C4-2B (cell line): ENCODE results near the gene RNASEH2A.
"Not testable (repeated sequence)": the region's sequence is repeated elsewhere in the genome, so short reads cannot be mapped to it uniquely, and the experiment has no call there.

Source experiments
- H3K27ac ChIP-seq: fragments of 450-650 bp; 2 replicates; pipeline ENCODE4 v1.5.1; 2017
- ZFX ChIP-seq: fragments of 450-650 bp; IDR thresholded peaks from 2 replicates; pipeline ENCODE4 v1.6.1; 2017
- TF ChIP-seq, protein P1 (sequence below): fragments of 450-650 bp; conservative IDR thresholded peaks from 2 replicates; pipeline ENCODE4 v1.5.1; 2017; ENCODE audit warnings: mild to moderate bottlenecking

The RNASEH2A gene

DNA sequence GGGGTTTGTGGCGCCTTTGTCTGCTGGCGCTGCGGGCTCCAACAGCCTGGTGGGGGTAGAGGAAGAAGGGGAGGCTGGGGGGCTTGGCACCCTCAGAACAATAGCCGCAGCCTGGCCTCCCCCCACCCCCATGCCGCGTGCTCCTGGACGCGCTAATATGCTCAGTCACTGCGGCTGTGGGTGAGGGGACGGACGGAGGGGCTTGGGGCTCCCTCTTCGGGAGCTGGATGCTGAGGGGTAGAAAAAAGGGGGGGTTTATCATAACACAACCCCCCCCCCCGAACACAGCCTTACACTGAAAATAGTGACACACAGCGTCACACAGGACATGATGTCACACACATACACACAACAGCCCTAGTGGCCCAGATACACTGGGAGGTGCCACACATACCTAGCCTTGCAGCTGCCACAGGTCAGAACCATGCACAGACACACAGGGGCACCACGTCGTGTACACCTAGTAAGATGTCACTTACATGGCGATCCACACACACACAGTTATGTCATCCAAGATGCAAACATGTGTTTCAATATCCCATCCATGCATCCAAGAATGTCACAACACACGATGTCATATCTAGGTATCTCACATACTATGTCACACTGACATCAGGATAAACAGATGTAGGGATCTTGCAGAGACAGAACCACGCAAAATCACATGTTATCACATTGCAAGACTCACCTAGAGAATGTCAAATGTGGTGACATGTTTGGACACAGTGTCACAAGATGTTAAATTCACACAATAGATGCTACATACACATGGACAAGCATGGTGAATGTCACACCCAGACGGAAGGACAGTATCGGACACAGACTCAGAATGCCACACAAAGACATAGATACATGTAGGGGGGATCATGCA lies 32.7 kb downstream of the RNASEH2A start:
- H3K27ac ChIP-seq: peak overlapping the region; percentile 10
- no peak for TF ChIP-seq ZFX
- TF ChIP-seq, protein P1, sequence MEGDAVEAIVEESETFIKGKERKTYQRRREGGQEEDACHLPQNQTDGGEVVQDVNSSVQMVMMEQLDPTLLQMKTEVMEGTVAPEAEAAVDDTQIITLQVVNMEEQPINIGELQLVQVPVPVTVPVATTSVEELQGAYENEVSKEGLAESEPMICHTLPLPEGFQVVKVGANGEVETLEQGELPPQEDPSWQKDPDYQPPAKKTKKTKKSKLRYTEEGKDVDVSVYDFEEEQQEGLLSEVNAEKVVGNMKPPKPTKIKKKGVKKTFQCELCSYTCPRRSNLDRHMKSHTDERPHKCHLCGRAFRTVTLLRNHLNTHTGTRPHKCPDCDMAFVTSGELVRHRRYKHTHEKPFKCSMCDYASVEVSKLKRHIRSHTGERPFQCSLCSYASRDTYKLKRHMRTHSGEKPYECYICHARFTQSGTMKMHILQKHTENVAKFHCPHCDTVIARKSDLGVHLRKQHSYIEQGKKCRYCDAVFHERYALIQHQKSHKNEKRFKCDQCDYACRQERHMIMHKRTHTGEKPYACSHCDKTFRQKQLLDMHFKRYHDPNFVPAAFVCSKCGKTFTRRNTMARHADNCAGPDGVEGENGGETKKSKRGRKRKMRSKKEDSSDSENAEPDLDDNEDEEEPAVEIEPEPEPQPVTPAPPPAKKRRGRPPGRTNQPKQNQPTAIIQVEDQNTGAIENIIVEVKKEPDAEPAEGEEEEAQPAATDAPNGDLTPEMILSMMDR: no peak

DNA sequence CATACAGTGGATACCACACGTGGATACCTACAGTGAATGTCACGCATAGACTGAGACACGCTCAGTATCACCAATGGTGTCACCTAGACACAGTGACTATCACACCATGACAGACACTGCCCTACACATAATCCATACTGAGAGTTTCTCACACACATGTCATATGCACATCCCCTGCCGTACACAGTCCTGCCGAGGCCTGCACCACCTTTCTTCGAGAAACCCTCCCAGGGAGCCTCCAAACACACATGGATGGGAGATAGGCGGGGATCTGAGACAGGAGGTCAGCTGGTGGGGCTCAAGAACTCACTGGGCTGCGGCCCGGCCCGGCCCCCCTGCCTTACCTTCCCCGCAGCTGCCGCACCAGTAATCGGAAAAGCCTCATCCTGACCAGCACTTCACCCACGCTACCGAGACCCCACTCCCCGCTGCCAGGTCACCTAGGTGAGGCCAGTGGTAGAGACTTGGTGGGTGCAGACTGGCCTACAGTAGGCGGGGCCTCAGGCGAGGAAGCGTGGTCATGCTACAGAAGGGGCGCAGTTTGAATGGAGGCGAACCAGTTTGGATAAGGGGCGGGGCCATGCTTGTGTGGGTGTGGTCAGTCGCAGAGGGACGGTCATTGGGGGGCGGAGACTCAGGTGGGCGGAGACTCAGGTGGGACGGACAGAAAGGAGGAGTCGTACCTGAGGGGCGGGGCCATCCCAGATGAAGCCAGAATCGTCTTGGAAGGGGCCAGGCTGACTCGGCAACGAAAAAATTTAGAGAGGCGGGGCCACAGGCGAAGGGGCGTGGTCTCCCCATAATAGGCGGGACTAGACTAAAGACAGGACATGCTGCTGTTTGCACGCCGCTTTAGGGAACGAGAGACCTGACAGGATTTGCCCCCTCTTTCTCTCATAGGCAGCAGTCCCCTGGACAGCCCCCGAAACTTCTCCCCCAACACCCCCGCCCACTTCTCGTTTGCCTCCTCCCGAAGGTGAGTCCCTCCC lies 34.0 kb downstream of the RNASEH2A start:
- H3K27ac ChIP-seq: no peak overlapping the region
- no peak for TF ChIP-seq ZFX
- TF ChIP-seq, protein P1: no peak

DNA sequence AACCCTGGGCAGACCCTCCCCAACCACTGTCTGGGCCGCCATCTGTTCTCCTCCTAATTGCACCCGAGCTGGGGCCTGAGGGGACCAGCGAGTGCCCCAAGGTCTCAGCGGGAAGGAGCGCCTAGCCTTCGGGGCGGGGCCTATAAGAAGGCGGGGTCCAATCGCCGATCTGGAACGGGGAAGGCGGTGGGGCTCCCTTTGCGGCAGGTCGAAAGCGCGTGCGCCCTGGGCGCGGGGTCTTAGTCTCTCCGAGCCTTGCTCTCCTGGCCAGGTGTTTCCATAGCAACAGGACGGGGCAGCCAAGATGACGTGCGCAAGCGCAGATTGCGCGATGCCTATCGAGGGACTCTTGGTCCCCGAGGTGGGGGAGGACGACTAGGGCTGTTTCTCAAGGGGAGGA lies 34.7 kb downstream of the RNASEH2A start:
- H3K27ac ChIP-seq: no peak overlapping the region

DNA sequence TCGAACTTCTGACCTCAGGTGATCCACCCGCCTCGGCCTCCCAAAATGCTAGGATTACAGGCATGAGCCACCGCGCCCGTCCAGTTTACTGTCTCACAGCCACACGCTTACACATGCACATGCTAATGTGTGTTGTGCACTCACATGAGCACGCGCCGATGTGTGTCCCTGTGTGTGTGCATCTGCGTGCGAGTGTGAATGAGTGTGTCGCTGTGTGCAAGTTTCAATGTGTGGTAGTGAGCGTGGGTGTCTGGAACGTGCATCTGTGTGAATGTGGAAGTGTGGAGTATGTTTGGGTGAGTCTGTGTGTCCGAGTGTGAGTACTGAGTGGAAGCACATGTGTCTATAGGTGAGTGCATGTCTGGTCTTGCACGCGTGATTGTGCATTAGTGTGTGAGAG lies 36.1 kb downstream of the RNASEH2A start:
- TF ChIP-seq, protein P1: no peak
- no peak for TF ChIP-seq ZFX

More for the DNA sequence above, 34.7 kb downstream of the RNASEH2A start:
- TF ChIP-seq ZFX: no peak
- TF ChIP-seq, protein P1: no peak

DNA sequence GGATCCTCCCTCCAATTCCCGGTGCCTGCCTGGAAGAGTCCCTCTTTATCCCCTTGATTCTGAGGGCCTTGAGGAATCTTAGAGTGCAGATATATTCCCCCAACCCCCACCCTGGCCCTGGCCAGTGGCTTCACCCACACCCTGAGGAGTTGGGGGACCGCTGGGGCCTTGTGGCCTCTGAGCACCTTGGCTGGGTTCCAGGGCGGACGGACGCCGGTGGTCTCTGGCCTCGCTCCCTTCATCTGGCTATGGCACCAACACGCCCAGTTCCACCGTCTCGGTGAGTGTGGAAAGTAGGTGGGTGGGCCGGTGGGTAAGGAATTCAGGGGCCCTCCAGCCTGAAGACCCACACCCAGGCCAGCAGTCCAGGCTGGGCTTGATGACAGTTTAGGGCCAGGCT lies 36.9 kb downstream of the RNASEH2A start:
- H3K27ac ChIP-seq: no peak overlapping the region

More for the DNA sequence above, 36.1 kb downstream of the RNASEH2A start:
- H3K27ac ChIP-seq: no peak overlapping the region

DNA sequence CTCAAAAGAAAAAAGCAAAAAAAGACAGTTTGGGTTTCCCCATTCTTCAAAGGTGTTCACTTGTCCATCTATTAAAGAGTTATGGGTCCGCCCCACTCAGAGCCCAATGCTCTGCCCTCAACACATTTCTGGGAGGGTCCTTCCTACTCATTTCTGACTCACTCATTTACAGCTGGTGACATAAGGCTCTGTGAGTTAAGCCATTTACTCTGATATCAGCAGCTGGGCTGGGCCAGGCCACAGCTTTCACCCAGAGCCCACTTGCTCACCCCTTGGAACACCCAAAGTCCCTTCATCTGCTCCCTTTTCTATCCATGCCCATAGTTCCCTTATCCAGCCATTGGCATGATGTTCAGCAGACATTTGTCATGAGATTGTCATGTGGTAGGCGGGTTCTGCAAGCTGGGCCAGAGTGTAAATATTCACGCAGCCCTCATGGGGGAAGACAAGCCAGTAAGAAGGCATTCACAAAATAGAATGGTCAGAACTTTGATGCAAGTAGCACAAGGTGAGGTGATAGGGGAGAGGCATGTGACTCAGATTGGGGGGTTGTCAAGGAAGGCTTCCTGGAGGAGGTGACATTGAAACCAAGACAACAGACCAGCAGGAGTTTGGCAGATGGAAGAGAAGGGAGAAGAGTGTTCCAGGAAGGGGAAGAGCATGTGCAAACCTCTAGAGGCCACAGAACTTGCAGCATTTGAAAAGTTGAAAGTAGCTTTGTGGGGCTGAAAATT lies 37.8 kb downstream of the RNASEH2A start:
- TF ChIP-seq ZFX: no peak
- TF ChIP-seq, protein P1: no peak

More for the DNA sequence above, 36.9 kb downstream of the RNASEH2A start:
- TF ChIP-seq, protein P1: no peak
- no peak for TF ChIP-seq ZFX

DNA sequence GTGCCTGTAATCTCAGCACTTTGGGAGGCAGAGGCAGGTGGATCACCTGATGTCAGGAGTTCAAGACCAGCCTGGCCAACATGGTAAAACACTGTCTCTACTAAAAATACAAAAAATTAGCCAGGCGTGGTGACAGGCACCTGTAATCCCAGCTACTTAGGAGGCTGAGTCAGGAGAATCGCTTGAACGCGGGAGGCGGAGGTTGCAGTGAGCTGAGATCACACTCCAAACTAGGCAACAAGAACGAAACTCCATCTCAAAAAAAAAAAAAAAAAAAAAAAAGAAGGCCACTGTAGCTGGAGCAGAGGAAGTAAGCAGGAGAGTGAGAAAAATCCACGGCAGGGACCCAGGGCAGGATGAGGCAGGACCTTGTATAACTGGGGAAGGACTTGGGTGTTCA lies 40.2 kb downstream of the RNASEH2A start:
- not testable (repeated sequence) for H3K27ac ChIP-seq

More for the DNA sequence above, 37.8 kb downstream of the RNASEH2A start:
- no peak overlapping the region for H3K27ac ChIP-seq
